Ovary (tissue), 9 donors: ENCODE data around the gene TMEM131. TPM values are rescaled to one million over a fixed set of nuclear protein-coding genes. Genes with fewer than 3 reads are reported as not detected.
A peak's percentile ranks its signal among the peaks of the same experiment; 100 is the strongest.

Experiments used
- DNase-seq, 5 donors: peaks; one replicate each; pipeline ENCODE4 v3.0.0-alpha.2; 2019 to 2020
- H3K27ac ChIP-seq, 2 donors: fragments of 200-600 bp; one replicate each; pipeline versions ENCODE4 v1.5.1 to v1.8.0; 2019 to 2022
- H3K27me3 ChIP-seq: fragments of 200-600 bp; one replicate; pipeline ENCODE4 v1.8.0; 2022
- H3K36me3 ChIP-seq: fragments of 200-600 bp; sonication (generic); one replicate; pipeline ENCODE4 v1.5.1; 2019
- H3K4me1 ChIP-seq: one replicate; pipeline ENCODE4 v1.8.1; 2013; ENCODE audit warnings: mild to moderate bottlenecking, moderate library complexity; ENCODE audit not compliant: insufficient read depth
- H3K4me3 ChIP-seq: fragments of 200-600 bp; sonication (generic); one replicate; pipeline ENCODE4 v1.5.1; 2017
- H3K9me3 ChIP-seq, 2 donors: fragments of 200-600 bp in 1 of 2; sonication (generic) in 1 of 2; one replicate each; pipeline versions ENCODE4 v1.5.1 to v1.8.1; 2013 to 2019; ENCODE audit warnings: mild to moderate bottlenecking in 1 of 2, moderate library complexity in 1 of 2
- EP300 ChIP-seq: sonication (generic); formaldehyde crosslinking; IDR thresholded peaks from one replicate; pipeline ENCODE4 v1.6.1; 2017; ENCODE audit warnings: antibody characterized with exemption
- POLR2A ChIP-seq: fragments of 450-650 bp; IDR thresholded peaks from one replicate; pipeline ENCODE4 v1.6.1; 2017; ENCODE audit warnings: antibody characterized with exemption, mild to moderate bottlenecking, moderate library complexity
- WGBS, 3 donors: extraction: QIAGEN DNeasy Blood & Tissue Kit in 1 of 3; methylation state at CpG; one replicate each; pipeline versions ENCODE4 v1.1.5 to v1.1.7; 2013 to 2017; 5-methylcytosine and 5-hydroxymethylcytosine counted together
- intact Hi-C, 4 donors: fragments of 100-400 bp; cut with DNase I; formaldehyde crosslinking; loops; one replicate each; pipeline versions ENCODE4 v1.11.0 to v1.15.1; 2022 to 2023
- polyA plus RNA-seq, 2 donors: library from polyadenylated mRNA; stranded (reverse); fragments of 200-250 nt in 1 of 2; fragments of 350-450 nt in 1 of 2; fragmentation: Illumina TruSeq in 1 of 2; extraction: RNeasy Lipid Tissue Mini Kit (QIAGEN cat#74804) in 1 of 2; gene quantifications; one replicate each; pipeline ENCODE4 v1.2.3, GENCODE V29; 2013 to 2014
- total RNA-seq, 7 donors: library from RNA; depleted of rRNA in 2 of 7; stranded (reverse); fragments of >200 nt in 2 of 7; fragmentation: NEBNext Ultra II Directional in 3 of 7; extraction: Animal tissue kit (Norgen Biotek cat#: 25700) in 3 of 7; gene quantifications; one replicate each; pipeline versions ENCODE4 v1.1.0 to v1.2.4, GENCODE V29; 2016 to 2023
- TF ChIP-seq, protein P1 (sequence below), 3 donors: fragments of 450-650 bp in 2 of 3; fragments of 200-600 bp in 1 of 3; IDR thresholded peaks; one replicate each; pipeline versions ENCODE4 v1.5.1 to v1.8.0; 2016 to 2022; ENCODE audit warnings: antibody characterized with exemption in 3 of 3, mild to moderate bottlenecking in 1 of 3
- donor health status: DM: no; HTN: no; CAD: no; lungs with moderate emphysema.
- donor health status: DM: no; HTN: no; CAD: no.
- donor health status: Bipolar disorder and iron deficiency.
- donor health status: DM: yes; HTN: yes; CAD: no.
- donor health status: DM: no; HTN: no; CAD: no.
- donor health status: DM: yes; HTN: yes; CAD: no.

The TMEM131 gene
- total and polyA plus RNA-seq, 9 donors: 16.1 to 44.0 (median 38.4) TPM

DNA sequence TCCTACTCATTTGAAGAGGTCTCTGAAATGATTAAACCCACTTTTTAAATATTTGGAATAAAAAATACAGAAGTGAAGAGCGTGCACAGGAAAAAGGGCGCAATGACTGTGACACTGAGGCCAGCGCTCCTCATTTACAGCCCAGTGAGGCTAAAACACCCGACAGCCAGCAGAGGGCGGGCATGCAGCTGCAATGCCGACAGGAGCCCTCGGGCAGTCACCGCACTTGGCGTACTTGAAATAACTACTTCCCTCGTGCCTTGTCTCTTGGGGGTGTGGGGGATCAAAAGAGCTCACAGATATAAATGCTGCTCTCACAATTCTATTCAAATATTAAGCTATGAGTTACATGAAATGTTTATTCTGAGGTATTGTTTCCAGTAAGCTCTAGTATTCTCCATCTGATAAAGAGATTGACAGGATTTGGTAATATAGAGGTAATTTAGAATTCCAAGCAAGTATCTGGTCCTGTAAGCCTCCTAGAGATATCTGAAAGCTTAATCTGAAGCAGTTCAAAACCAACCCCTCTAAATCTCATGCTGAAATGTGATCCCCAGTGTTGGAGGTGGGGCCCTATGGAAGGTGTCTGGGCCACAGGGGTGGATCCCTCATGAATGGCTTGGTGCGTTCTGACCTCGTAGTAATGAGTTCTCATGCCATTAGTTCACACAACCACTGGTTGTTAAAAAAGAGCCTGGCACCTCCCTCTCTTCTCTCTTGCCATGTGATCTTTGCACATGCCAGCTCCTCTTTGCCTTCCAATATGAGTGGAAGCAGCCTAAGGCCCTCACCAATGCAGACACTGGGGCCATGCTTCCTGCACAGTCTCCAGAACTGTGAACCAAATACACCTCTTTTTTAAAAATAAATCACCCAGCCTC is 188.8 kb downstream of the TMEM131 start:
- peak; percentile 76 to 87 (median 81) for DNase-seq
- no peak overlapping the region for H3K27ac ChIP-seq

DNA sequence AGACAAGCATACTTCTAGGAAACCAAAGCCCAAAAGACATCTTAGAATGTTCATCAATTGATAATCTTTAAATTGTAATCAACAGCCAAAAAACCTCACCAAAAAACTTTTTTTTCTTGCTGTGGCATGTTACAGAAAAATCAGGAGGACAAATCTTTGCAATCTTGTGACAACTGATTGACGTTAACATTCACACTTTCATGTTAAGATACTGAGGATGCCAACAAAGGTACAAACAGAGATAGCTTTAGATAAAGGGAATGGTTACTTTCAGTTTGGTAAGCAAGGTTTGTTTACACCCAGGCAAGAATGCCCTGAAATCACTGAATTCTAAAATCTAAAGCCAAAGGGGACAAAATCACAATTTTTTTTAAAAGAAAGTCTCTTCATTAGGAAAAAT is 190.0 kb downstream of the TMEM131 start:
- DNase-seq: no peak
- Histone ChIP-seq H3K4me1 (no peaks in the 10 kb centered on the region), H3K27ac (no peak overlapping the region), H3K36me3 (no peaks in the 10 kb centered on the region), H3K4me3 (no peak overlapping the region), H3K27me3 (no peaks in the 10 kb centered on the region), H3K9me3 (no peaks in the 10 kb centered on the region)
- TF ChIP-seq POLR2A: no peak
- no peak for TF ChIP-seq EP300
- TF ChIP-seq, protein P1, sequence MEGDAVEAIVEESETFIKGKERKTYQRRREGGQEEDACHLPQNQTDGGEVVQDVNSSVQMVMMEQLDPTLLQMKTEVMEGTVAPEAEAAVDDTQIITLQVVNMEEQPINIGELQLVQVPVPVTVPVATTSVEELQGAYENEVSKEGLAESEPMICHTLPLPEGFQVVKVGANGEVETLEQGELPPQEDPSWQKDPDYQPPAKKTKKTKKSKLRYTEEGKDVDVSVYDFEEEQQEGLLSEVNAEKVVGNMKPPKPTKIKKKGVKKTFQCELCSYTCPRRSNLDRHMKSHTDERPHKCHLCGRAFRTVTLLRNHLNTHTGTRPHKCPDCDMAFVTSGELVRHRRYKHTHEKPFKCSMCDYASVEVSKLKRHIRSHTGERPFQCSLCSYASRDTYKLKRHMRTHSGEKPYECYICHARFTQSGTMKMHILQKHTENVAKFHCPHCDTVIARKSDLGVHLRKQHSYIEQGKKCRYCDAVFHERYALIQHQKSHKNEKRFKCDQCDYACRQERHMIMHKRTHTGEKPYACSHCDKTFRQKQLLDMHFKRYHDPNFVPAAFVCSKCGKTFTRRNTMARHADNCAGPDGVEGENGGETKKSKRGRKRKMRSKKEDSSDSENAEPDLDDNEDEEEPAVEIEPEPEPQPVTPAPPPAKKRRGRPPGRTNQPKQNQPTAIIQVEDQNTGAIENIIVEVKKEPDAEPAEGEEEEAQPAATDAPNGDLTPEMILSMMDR (IDR thresholded peaks at IDR 0.05): no peak
- WGBS, 3 donors: 80 to 95% (median 90%) methylated on average over 1 of the region's 1 CpG
- intact Hi-C loops: loop anchor here (2.0 to 5.0 kb wide), 3 partner anchors 577 to 583 kb away; no protein-coding TSS in a partner anchor

More for the DNA sequence above, 188.8 kb downstream of the TMEM131 start:
- Histone ChIP-seq H3K9me3 (no peaks in the 10 kb centered on the region), H3K4me1 (no peaks in the 10 kb centered on the region), H3K4me3 (no peak overlapping the region), H3K36me3 (no peaks in the 10 kb centered on the region), H3K27me3 (no peaks in the 10 kb centered on the region)
- intact Hi-C loops: loop anchor here (2.0 to 5.0 kb wide), 3 partner anchors 575 to 582 kb away; no protein-coding TSS in a partner anchor
- TF ChIP-seq, protein P1 (IDR thresholded peaks at IDR 0.05): peak; percentile 70 to 76 (median 72)
- TF ChIP-seq POLR2A (no peak), EP300 (no peak)
- WGBS, 3 donors: 23 to 24% (median 24%) methylated on average over 12 of the region's 12 CpGs

DNA sequence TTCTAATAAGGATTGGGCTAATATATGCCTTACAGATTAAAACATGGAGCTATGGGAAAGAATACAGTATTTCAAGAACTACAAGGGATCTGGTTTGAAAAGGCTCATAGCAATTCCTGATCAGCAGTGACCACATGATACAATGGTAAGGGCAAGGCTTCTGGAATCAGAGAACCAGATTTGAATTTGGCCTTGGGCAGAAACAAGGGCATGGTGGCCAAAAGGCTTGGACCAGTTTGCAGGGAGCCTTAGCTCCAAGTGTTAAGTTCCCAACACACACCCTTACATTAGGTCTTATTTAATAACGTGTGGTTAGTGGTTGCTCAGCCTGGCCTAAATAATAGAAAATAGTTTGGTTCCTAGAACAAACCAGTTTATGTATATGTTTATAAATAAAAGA is 194.7 kb downstream of the TMEM131 start:
- no peaks in the 10 kb centered on the region for H3K36me3 ChIP-seq
- H3K9me3 ChIP-seq: no peaks in the 10 kb centered on the region
- intact Hi-C loops: no loop called here
- TF ChIP-seq, protein P1 (IDR thresholded peaks at IDR 0.05): no peak
- TF ChIP-seq POLR2A: no peak
- TF ChIP-seq EP300: no peak
- H3K4me1 ChIP-seq: no peaks in the 10 kb centered on the region
- H3K27ac ChIP-seq: no peak overlapping the region
- H3K4me3 ChIP-seq: no peak overlapping the region
- WGBS, 3 donors: 91 to 94% (median 93%) methylated on average over 1 of the region's 1 CpG
- DNase-seq: no peak
- no peaks in the 10 kb centered on the region for H3K27me3 ChIP-seq

DNA sequence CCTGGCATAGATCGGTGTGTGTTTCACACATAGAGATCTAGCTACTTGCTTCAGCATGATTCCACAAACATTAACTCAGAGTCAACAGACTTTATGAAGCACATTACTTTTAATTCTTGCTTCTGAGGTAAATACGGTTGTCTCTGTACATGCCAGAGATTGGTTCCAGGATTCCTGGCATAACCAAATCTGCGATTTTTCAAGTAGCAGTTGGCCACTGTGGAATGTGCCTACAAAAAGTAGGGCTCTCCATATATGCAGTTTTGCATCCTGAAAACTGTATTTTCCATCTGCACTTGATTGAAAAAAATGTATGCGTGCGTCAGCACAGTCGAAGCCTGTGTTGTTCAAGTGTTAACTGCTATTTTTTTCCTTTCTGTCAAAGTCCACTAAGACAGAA is 197.3 kb downstream of the TMEM131 start:
- DNase-seq: no peak
- Histone ChIP-seq H3K4me1 (no peaks in the 10 kb centered on the region), H3K4me3 (no peak overlapping the region), H3K27me3 (no peaks in the 10 kb centered on the region), H3K36me3 (no peaks in the 10 kb centered on the region), H3K27ac (no peak overlapping the region), H3K9me3 (no peaks in the 10 kb centered on the region)
- TF ChIP-seq POLR2A: no peak
- TF ChIP-seq, protein P1 (IDR thresholded peaks at IDR 0.05): no peak
- no peak for TF ChIP-seq EP300
- 71 to 80% (median 75%) methylated on average over 6 of the region's 6 CpGs for WGBS, 3 donors
- intact Hi-C loops: no loop called here
